Hematopoietic multipotent progenitor cell treated with erythropoietin and hydrocortisone succinate and interleukin-3 and kit ligand, for 6 days (in vitro differentiated cells): ENCODE measurements around the gene IL4.
"Not testable (repeated sequence)": the region's sequence is repeated elsewhere in the genome, so short reads cannot be mapped to it uniquely, and the experiment has no call there.

ENCODE experiments used
- DNase-seq: peaks from one replicate; pipeline ENCODE4 v3.0.0-alpha.2; 2015

IL4 gene

DNA sequence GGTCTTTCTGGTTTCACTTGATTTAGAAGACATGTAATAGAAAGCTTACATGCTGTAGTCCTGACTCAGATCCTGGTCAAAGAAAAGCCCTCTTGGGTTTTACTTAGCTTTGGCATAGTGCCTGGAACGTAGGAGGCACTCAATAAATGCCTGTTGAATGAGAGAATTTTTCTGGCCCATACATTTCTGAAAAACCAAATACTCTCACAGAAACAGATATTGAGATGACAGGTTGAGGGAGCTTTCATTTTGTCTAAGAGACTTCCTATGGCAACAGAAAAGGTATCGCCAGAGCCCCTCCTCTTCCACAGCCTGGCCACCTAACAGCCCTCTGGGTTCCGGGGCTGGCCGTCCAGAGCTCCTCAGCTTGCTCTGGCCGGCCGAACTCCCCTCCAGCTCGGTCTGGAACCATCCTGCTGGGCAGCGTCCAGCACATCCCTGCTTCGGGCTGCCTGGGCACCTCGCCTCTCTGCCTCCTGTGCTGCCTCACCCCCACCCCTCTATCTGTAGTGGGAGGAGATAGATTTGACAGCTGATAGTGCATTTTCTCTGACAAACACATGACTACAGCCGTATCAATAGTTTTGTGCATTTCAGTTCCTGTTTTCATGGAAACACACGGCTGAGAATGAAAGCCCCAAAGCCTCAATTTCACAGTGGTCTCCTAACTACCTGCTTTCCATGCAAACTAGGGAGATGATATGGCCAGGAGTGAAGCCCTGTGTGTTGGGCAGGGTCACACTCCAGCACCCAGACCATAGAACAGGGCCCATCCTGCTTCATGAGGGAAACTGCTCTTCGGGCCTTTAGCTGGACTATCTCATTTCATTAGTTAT is 1.1 kb downstream of the IL4 start:
- peak; percentile 41 for DNase-seq

DNA sequence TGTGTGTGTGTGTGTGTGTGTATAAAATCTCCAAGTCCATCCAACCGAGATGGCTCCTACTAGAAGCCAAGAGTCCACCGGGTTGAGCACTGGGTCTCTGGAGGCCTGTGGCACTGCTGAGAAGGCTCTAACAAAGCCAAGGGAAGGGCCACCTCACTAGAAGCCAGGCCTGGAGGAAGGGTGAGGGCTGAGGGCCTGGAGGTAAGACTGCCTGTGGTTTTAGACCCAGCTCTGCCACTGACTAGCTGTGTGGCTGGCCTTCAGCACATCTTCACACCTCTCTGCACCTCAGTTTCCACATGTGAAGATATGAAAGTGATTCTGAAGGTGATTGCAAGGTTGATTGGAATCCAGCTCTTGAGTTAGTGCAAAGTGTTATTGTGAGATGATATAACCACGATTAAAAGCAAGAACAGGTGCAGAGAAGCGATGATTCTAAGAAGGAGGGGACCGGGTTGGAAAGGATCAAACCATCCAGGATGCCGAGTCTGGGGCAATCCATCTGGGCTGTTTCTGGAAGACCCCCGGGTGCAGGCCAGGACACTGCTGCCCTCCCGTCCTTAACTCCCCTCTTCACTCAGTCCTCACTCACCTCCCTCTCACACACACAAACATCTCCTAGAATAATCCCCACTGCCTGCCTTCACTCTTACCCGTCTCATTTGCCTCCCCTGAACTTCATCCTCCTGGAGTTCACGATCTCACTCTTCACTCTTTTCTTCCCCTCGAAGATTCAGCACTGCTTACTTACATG is 2.3 kb downstream of the IL4 start:
- no peak for DNase-seq

DNA sequence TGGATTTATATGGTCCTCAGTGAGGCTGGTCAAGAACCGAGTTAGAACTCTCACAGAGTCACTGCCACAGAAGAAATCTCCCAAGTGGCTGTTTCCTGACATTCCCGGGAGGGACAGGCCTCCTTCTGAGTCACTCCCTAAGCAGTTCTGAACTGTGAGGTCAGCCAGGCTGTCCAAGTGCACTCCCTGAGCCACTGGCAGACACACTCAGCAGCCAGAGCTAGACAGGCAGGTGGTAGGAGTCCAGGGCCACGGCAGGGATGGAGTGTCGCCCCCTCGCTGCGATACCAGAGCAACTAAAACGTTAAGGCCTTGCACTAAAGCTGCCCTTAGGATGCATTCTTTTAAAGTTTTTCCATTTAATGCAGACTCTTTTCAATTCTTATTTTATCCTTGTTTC is 3.4 kb downstream of the IL4 start:
- DNase-seq: no peak

DNA sequence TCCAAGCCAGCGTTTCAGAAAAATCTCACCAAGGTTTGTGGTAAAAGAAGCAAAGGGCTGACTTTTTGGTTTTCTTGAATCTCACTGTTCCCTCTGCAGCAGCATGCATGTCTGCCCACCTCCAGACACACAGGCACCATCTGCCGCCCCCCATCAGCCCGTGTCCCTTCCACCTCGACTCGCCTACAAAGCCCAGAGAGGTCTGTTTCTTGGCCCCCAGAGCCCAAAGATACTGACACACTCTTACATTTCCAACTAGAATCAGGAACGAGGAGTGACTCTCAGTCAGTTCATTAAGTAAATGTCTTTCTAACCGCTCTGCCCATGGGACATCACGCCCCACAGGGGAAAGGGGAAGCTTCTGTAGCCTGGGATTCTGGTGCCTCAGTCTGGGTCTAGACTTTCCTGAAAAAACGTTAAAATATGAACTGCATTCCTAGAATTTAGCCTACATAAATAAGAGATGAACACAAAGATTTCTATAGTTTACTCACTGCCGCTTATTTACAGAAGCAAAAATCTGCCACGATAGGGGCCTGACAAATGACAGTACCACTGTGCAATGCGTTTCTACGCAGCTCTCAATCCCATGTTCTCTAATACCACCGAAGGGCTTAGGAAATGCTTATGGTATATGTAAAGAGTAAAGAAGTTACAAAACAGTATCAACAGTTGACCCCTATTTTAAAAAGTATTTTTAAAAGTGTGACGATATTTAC is 4.1 kb downstream of the IL4 start:
- no peak for DNase-seq

DNA sequence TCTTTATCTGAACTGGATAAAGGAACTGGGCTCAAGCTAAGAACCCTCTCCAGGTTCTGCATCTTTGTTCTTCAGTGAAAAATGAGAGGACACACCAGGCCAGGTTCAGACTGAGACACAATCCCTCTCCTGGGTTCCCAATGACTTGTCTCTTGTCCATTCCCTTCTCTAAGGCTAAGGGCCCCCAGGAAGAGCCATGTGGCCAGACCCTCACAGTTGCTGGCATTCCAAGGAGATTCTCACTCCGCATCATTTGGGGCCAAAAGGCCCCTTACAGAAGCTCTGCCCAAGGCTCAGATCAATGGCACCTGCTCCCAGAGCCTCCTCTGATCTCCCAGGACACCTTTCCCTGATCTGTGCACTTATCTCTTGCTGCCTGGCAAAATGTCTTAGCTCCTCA is 4.9 kb downstream of the IL4 start:
- no peak for DNase-seq

DNA sequence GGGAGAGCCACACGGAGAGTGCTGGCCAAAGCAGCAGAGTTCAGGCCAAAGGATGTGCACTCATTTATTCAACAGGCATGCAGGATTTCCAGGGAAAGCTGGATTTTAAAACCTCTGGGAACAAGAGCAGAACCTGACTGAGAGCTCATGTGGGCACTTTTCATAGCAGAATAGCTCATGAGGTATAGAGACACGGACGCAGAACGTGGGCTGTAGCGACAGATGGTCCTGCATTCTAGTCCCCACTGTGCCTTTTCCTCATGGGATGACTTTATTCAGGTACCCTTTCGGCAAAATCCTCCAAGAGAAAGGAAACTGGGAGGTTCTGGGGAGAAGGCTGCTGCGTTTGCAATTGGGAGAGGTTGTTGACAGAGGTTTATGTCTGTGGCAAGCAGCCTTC is 5.4 kb downstream of the IL4 start:
- no peak for DNase-seq

DNA sequence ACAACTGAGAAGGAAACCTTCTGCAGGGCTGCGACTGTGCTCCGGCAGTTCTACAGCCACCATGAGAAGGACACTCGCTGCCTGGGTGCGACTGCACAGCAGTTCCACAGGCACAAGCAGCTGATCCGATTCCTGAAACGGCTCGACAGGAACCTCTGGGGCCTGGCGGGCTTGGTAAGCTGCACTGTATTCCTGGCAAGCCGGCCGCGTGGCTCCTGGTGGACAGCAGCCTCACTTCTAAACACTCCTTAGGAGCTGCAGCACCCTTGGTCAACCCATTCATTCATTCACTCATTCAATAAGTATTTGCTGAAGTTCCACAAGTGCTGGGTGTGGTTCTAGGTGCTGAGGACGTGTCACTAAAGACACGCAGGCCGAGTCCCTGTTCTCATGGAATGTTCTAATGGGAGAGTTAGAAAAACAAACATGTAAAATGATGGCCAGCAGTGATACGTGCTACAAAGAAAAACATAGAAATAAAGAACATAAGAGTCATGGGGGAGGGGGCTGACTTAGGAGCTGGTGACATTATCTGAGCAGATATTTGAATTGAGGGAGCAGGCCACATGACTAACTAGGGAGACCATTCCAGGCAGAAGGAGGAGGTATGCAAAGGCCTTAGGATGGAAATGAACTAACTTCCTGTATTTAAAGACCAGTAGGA is 6.1 kb downstream of the IL4 start:
- DNase-seq: no peak

DNA sequence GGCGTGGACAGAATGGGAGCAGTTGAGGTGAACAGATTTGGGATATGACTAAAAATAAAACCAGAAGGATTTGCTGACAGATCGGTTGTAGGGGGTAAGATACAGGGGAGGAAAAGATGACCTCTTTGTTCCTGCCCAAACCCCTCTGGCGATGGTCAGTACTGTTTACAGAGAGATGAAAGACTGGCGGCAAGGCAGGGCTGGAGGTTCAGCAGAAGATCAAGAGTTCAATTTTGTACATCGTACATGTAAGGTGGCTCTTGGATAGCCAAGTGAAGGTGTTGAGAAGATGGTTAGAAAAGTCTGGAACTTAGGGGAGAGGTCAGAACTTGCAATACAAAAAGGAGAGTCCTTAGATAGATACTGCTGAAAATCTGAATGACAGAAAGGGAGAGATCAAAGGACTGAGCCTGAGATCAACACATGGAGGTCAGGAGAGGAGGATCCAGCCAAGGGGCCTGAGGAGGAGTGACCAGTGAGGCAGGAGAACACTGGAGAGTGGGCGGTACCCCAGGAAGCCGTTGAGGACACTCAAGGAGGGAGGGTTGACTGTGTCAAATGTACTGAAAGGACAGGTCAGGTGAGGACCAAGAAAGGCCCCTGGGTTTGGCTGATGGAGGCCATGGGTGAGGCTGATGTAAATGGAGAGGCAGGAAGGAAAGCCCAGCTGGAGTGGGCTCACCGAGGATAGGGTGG is 7.1 kb downstream of the IL4 start:
- no peak for DNase-seq

DNA sequence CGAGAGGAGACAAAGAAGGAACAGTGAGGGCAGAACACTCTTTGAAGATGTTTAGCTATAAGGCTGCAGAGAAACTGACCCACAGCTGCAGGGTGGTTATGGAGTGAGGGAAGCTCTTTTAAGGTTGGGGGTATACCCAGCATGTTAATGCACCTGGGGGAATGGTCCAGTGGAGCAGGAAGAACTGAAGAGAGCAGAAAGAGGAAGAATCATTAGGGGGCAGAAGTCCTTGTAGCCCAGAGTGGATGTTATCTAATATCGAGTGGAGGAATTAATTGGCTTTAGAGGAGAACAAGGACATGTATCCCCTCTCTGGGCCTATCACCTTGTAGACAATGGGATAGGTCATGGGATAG is 7.7 kb downstream of the IL4 start:
- no peak for DNase-seq

DNA sequence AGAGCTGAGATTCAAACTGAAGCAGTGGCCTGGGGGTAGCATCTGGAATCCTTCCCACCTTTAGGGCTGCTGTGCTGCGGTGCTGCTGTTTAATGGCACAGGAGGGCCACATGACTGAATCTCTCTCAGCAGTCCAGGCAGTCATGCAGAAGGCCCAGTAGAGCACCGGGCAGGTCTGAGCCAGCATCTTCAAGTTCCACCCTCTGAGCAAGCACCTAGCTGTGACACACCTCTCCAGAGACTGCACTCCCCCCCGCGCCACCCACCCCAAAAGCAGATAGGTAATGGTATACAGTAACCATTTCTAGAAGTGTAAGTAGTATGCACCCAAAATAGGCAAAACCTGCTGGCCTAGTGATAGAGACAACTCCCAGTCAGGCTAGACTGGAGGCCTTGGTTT is 8.2 kb downstream of the IL4 start:
- DNase-seq: no peak

DNA sequence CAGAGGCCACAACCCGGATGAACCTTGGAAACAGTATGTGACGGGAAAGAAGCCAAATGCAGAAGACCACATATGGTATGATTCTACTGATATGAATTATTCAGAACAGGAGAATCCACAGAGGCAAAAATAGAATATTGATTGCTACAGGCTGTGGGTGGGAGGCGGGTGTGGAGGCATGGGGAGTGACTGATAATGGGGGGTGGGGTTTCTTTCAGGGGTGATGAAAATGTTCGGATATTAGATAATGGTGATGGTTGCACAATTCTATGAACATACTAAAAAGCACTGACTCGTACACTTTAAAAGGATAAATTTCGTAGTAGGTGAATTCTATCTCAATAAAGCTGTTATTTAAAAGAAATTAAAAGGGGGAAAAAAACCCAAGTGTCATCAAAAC is 10.7 kb downstream of the IL4 start:
- DNase-seq: peak; percentile 87

DNA sequence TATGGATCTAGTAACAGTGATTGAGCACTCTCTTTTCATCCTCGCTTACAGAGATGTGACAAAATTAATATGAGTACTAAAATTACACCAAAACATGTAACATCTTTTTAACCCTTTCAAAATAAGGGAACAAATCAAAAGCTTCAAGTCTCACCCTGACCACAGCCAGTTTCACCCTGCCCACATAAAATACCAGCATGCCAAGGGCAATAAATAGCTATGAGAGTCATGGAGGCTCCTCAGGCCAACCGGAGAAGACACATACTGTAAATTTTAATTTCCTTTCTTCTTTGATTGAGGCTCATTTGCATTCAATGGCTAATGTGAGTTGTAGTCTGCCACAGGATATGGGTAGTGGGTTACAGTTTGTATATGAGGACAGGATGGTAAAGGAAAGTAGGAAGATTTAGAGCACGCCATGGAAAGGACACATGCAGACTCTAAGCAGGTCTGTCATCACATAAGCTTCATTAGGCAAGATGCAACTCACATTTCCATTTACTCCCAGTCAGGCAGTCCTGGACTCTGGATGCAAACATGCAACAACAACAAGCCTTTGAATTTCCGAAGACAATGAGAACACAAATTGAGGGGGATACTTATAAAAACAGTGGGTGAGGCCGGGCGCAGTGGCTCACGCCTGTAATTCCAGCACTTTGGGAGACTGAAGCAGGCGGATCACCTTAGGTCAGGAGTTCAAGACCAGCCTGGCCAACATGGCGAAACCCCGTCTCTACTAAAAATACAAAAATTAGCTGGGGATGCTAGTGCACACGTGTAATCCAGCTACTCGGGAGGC is 11.3 kb downstream of the IL4 start:
- DNase-seq: no peak

DNA sequence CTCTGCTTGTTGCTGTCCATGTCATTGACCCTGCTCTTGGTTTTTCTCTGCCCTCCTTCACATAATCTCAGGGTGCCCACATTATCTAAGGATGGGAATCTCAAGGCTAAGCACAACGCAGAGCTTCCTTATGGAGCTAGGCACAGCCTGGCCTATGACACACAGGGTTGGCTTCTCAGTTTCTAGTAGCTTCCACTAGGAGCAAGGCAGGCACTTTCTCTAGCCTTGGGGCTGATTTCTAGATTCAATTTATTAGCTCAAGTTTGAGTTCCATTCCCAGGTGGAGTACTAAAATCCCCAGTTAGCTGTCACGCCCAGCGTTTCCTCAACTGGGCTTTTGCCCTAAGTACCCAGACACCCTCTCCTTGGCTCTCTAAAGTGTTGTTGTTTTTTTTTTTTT is 12.4 kb downstream of the IL4 start:
- no peak for DNase-seq

DNA sequence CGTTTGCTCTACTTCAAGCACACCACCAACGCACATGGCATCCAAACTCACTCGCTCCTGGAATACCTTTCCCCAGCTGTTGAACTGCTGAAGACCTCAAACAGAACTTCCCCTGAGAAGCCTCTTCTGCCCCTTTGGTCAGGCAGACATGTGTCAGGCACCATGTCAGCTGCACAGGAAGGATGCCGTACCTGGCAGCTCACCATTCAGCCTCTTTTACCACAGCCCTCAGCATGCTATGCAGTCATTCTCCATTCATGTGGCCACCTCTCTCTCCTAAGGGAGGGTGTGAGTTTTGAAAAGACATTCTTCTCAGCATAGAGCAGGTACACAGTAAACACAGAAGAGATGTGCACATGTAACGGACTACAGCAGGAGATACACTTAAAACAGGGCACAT is 14.2 kb downstream of the IL4 start:
- no peak for DNase-seq

DNA sequence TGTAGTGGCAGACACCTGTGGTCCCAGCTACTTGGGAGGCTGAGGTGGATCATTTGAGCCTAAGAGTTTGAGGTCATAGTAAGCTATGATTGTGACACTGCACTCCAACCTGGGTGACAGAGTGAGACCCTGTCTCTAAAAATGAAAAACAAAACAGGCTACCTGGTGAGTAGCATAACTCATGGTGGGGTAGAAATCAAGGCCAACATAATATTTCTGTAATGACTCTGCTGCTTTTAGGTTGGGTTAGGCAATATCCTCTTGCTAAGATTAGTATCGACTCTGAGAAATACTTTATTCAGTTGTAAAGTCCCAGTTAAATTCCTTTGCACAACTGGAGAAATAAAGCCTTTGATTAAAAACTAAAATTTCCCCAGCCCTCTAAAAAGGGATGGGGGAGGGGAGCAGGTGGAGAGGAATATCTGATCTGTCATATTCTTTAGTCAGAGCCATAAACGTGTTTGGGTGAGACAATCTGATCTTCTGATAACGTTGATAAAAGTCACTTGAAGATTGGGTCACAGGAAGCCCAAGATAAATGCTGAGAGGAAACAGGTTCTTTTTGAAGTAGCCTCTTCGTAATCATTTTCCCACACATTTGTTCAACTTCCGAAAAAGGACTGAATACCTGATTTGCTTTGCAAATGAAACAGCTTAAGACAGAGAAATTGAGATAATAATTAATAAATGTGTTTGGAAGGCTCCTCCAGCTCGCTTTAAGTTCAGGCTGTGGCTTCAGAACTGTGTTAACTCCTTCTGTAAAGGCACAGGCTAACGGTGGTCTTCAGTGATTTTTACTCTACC is 14.9 kb downstream of the IL4 start:
- peak; percentile 72 for DNase-seq

DNA sequence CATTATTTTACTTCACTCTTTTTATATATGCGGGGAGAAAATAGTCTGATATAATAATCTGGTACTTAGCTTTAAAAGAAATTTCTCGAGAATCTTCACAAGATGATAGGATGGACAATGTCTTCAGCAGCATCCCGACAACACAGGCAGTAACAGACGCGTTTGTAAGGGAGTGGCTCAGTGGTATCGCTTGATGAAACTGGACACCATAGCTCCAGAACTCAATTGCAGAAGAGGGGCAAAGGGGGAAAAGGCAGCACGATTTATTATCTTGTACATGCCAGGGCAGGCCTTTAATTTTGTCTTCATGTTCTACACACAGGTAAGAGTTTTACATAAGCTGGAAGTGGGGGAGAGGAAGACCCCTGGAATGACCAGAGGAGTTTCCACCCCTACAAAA is 15.7 kb downstream of the IL4 start:
- DNase-seq: no peak

DNA sequence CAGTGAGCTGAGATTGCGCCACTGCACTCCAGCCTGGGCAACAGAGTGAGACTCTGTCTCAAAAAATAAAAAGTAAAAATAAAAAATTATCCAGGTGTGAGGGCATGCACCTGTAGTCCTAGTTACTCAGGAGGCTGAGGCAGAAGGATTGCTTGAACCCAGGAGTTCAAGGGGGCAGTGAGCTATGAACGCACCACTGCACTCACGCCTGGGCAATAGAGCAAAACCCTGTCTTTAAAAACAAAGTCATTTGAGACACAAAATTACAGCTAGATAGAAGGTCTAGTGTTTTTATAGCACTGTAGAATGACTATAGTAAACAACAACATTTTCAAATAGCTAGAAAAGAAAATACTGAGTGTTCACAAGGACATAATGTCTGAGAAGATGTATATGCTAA is 16.4 kb downstream of the IL4 start:
- no peak for DNase-seq

DNA sequence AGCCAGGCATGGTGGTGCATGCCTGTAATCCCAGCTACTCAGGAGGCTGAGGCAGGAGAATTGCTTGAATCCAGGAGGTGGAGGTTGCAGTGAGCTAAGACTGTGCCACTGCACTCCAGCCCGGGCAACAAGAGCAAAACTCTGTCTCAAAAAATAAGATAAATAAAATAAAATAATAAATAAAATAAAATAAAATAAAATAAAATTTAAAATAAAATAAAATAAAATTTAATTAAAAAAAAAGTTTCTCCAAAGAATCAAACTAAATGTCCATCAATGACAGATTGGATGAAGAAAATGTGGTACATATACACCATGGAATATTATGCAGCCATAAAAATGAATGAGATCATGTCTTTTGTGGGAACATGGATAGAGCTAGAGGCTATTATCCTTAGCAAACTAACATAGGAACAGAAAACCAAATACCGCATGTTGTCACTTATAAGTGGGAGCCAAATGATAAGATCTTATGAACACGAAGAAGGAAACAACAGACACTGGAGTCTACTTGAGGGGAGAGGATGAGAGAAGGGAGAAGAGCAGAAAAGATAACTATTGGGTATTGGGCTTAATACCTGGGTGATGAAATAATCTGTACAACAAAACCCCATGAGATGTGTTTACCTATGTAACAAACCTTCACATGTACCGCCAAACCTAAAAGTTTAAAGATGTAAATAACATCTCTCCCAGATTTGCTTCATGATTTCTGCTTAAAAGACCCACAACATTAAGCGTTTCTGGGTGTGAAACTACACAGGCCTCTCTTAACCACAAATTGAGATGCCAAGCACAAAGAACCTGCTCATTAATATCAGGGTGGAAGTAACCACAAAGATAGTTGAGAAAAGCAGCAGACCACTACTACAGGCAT is 18.2 kb downstream of the IL4 start:
- DNase-seq: not testable (repeated sequence)

DNA sequence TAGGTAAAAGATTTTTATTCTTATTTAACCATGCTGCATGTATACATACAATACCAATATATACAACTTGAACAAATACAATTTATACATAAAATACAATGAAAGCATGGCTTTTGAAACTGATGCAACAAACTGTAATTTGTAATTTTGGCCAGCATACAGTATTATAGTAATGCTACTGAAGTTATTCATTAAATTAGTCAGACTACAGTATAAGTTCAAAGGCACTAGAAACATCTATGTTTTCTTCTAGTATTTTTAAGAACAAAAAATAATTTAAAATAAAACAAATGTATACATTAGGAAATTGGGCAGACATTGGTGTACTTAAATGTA is 18.8 kb downstream of the IL4 start:
- no peak for DNase-seq

DNA sequence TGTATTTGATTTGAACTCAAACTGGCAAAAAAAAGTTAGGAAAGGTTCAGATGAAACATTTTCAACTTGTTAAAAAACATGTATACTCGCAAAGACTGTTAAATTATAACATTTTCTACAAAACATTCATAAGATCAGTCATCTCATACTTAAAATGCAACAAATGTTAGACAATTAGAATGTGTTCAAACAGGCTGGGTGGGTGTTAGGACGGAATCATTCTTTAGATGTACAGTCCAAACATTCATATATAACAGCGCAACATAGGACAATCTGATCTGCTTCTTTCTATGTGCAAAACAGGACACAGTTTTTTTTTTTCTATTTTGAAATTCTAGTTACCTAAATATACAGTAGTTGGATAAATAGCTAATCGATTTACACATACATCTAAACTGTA is 22.2 kb downstream of the IL4 start:
- no peak for DNase-seq
